Sigmoid colon (tissue), 4 donors: Measurements from ENCODE around the gene AUTS2.

ENCODE experiments used
- CTCF ChIP-seq, 4 experiments: fragments of 450-650 bp in 3 of 4; fragments of 200-600 bp in 1 of 4; IDR thresholded peaks; one replicate each; pipeline ENCODE4 v1.5.1; 2016 to 2019; ENCODE audit warnings: antibody characterized with exemption in 4 of 4, mild to moderate bottlenecking in 3 of 4, moderate library complexity in 2 of 4
- EP300 ChIP-seq, 4 donors: sonication (generic); formaldehyde crosslinking; IDR thresholded peaks; one replicate each; pipeline ENCODE4 v1.6.1; 2017; ENCODE audit warnings: antibody characterized with exemption in 4 of 4
- POLR2A ChIP-seq, 2 donors: fragments of 450-650 bp; IDR thresholded peaks; one replicate each; pipeline ENCODE4 v1.6.1; 2016; ENCODE audit warnings: antibody characterized with exemption in 2 of 2, mild to moderate bottlenecking in 2 of 2, moderate library complexity in 2 of 2

GRCh38 chr7:69751026-69751425, 152.8 kb downstream of the AUTS2 start:
- TF ChIP-seq POLR2A (IDR thresholded peaks at IDR 0.05) (no peak), CTCF (IDR thresholded peaks at IDR 0.05) (no peak), EP300 (IDR thresholded peaks at IDR 0.05) (no peak)
